GM04503 (cell line): ENCODE results near the gene FAM120AOS.
"Not testable (repeated sequence)": the region's sequence is repeated elsewhere in the genome, so short reads cannot be mapped to it uniquely, and the experiment has no call there.

Experiments used
- DNase-seq: peaks from one replicate; pipeline ENCODE4 v3.0.0-alpha.2; 2012; ENCODE audit warnings: low read depth

FAM120AOS gene

DNA sequence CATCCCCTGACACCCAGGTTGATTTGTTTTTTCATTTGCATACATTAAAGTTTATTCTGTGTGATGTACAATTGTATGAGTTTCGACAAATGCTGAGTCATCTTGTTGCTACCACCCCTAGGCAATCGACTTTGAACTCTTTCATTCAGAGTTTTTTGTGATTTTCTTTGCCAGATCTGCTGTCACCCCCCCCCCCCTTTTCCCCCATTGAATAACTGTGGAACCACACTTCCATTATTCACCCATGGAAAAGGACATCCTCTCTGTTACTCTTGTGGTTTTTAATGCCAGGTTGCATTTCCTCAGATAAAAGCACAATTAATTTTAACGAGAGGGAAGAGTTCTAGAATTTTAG lies 13.7 kb upstream of the FAM120AOS start:
- DNase-seq: no peak

DNA sequence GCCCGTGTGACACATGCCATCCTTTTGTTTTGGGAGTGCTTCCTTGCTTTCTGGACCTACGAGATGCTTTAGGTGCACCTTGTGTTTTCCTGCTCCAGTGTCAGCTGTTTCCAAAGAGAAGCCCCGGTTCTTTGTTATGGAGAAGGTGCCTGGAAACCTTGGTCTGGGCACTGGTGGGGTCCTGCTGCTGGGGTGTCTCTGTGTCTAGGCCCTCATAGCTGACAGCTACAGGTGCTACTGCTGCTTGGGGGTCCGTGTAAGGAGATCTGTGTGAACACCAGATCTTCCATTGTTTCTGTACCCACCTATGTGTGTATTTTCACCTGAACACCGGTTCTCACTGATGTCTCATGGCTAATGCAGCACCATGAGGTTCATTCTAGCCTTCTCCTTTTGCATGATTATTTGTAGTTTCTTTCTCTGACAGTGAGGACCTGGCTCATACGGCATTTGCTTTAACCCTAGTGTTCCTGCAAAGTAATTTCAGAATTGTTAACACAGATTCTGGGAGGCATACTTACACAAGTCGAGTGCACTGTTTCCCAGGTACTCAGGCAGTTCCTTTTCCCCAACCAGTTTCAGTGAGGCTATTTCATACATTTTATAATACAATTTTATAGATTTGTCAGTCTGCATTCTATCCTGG lies 13.2 kb upstream of the FAM120AOS start:
- no peak for DNase-seq

DNA sequence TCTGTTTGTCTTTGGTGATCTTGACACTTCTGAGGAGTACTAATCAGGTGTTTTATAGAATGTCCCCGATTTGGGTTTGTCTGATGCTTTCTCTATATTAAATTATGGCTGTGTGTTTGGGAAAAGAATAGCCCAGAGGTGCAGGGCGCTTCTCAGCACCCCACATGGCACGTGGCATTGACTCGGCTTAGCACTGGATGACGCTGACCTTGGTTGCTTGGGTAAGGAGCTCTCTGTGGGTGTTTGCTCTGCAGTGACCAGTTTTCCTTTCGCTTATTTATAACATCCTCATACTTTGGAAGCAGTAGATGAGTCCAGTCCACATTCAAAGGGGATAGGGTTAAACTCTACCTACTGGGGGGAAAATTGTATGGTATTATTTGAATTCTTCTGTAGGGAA lies 12.5 kb upstream of the FAM120AOS start:
- no peak for DNase-seq

DNA sequence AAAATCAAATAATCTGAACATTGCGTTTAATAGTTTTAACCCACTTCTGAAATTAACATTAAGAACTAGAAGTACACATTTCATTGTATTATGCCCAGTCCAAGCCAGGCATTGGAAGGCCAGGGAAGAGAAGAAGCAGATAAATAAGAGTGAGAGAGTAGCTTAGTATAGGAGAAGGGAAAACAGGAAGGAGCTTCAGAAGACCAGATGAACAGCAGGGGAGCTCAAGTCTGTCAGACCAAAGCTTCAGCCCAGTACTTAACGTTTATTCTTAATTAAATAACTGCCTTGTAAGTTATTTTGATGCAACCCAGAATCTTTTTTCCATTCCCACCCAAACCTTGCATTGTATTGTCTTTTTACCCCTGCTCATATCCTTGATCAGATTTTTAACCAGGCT lies 11.5 kb upstream of the FAM120AOS start:
- no peak for DNase-seq

DNA sequence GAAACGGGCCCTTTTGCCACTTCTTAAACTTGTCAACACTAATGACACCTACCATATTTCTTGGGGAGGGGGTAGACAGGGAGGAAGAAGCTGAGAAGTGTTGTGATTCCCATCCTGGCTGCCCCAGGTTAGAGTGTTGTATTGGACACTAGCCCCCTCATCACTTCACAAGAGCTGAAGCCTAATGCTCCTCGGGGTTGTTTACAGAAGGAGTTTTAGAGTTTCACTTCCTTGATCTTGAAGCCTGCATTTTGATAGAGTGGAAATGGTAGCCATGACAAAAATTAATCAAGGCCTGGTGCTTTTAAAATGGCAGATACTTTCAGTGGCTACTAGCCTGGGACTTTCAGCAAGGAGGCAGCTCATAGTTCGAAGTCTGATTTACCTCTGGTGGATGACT lies 11.0 kb upstream of the FAM120AOS start:
- DNase-seq: no peak

DNA sequence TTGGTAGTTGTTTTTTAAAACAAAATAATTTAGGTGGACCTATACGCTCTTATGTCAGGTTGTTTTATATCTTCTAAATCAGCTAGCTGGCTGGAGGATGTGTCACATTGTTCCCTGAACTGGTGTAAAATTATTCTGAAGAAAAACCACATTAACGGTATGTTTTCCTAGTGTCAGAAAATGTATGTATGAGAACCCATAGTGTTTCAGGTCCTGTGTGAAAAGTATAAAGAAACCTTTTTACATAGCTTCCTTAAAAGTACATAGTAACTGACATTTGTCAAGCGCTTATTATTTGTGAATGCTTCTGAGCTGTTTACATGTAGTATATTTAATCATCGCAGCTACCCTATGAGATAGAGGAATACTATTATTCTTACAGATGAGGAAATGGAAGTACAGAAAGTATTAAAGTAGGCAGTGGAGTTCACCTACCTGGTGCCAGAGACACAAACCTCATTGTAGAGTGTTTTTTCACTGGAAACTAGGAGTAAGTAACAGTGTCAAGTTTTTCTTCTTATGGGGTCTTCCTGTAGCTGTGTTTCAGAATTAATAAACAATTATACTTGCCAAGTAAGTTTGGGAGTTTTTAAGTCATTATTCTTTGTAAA lies 10.4 kb upstream of the FAM120AOS start:
- no peak for DNase-seq

DNA sequence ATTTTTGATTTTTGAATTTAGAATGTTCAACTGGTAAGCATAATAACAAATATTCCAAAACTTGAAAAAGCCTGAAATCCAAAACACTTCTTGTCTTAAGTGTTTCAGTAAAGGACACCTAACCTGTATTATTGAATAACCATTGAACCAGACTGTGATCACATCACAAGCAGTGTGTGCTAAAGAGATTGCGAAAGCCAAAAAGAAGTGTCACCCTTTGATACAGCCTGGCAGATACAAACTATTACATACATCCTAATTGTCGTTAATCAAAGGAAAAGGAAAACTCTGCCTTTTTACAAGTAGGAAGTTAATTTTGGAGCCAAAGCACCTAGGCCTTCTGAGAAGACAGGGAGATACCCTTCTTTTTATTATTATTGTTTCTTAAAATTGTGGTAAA lies 8.4 kb upstream of the FAM120AOS start:
- DNase-seq: no peak

DNA sequence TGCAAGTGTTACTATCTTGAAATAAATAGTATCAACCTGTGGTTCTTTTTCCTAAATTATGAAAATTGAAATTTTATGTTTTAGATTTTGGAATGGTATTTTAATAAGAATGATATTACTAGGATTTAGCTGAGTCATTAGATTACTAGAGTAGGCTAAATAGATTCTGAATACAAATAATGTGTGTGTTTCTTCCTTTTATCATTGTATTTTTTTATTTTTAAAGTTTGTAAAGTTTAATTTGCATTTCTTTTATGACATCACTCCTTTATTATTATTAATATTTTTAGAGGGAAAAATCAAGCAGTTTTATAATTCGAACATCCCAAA lies 8.0 kb upstream of the FAM120AOS start:
- no peak for DNase-seq

DNA sequence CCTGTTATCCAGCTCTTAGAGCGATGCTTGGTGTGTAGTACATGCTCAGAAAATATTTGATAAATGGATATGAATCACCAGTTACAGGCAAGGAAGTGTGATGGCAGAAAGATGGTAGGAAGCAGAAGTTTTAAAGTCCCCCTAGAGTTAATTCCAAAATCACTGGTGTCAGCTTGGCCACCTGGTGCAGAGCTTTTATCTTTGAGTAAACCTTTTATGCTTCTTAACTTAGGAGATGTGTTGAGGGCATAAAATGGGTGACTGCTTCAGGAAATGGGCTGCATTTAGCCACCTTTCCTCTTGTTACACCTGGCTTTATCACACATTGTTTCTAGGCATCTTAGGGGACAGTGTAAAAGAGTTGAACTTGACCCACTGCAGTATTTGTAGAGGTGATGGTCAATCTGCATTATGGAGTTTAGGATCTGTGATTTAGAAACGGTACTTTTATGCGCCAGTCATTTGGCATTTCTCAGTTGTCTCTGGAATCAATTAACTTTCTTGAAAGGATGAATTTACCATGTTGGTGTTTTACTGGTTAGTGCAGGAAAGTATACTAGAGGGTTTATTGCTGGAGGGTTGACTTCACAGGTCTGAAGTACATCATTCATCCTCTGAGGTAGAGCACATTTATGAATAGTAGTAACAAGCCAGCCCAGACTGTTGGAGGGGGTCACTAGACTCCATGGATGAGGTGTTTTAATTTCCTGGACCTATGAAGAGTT lies 7.5 kb upstream of the FAM120AOS start:
- no peak for DNase-seq

DNA sequence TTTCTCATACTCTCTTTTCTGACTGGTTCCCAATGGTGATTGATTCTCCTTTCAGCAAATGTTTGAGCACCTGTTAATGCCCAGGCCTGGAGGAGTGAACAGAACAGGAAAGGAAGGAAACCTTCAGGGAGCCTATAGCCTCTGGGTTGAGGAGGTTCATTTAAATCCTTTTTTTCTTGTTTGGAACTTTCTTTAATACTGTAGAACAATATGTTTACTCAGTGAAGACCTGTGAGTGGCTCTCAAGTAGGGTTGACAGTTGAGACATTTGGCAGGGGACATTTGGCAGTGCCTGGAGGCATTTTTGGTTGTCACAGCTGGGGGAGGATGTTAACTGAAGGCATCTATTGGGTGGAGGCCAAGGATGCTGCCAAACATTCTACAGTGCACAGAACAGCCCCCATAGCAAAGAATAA lies 6.1 kb upstream of the FAM120AOS start:
- no peak for DNase-seq

DNA sequence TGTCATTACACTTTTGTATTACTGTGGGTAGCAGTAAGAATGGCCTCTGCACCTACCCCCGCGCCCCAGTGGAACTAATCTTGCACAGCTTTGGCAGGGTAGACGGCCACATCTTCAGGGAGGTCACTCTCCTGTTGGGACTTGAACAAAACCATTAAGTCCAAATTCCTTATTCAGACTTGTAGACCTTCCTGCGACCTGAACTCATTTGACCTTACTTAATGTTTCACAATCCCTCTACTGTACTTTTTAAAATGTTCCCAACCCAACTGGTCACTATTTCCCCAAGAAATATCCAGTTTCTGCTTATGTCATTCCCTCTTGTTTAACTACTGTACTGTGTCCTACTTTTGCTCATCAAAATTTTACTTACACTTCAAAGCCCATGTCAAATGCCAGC lies 5.3 kb upstream of the FAM120AOS start:
- no peak for DNase-seq

DNA sequence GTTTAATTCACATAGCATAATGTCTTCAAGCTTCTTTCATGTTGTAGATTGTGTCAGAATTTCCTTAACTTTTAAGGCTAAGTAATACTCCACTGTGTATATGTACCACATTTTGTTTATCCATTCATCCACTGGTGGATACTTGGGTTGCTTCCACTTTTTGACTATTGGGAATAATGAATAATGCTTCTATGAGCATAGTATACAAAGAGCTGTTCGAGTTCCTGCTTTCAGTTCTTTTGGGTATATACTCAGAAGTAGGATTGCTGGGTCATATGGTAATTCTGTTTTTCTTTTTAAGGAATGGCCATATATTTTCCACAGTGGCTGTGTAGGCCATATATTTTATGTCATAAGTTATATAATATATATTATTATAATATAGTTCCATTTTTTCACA lies 3.6 kb upstream of the FAM120AOS start:
- no peak for DNase-seq

DNA sequence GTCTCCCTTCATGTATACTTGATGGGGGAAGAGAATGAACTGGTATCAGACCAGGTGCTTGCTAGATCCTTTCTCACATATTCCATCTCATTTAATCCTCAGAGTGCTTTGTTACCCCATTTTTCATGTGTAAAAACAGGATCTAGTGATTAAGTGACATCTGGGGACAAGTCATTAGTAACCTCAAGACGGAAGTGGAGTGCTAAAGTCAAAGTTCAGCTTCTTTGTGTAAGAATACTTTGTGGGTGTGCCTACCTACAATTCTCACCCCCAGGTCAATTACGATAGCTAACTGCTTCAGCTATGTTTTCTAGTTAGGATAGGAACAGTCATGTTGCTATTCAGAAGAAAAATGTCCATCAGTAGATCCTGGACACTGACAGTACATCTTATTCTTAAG lies 3.1 kb upstream of the FAM120AOS start:
- DNase-seq: no peak

DNA sequence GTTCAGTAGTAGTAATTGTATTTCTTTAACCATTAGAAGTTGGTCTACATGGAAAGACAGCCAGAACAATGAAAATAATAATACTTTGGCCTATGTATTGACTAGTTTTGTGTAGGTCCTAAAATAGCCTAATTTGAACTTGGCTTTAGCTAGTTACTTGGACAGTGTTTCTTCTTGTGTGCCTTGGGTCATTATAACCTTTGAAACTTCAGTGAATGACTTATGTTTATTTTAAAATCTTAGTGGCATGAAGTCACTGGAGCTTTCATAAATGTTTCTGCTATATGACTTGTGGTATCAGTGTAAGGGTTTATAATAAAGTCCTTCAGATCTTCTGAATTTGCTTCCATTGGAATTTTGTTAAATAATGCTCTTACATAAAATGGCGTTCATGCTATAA lies 2.6 kb upstream of the FAM120AOS start:
- no peak for DNase-seq

DNA sequence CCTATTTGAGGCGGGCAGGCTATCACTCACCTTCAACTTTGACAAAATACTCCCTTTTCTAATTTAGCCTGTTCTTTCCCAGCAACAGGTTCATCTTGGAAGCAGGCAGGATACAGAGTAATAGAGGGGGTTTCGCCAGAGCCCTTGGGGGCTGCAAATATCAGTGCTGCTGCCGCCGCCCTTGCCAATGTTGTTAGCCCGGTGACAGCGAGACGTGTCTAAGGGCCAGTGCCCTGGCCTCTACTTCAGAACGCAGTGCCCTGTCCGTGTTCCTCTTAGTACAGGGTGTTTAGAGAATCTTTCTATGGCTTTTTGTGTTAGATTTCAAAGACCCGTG lies 703 bp downstream of the FAM120AOS start:
- DNase-seq: no peak

DNA sequence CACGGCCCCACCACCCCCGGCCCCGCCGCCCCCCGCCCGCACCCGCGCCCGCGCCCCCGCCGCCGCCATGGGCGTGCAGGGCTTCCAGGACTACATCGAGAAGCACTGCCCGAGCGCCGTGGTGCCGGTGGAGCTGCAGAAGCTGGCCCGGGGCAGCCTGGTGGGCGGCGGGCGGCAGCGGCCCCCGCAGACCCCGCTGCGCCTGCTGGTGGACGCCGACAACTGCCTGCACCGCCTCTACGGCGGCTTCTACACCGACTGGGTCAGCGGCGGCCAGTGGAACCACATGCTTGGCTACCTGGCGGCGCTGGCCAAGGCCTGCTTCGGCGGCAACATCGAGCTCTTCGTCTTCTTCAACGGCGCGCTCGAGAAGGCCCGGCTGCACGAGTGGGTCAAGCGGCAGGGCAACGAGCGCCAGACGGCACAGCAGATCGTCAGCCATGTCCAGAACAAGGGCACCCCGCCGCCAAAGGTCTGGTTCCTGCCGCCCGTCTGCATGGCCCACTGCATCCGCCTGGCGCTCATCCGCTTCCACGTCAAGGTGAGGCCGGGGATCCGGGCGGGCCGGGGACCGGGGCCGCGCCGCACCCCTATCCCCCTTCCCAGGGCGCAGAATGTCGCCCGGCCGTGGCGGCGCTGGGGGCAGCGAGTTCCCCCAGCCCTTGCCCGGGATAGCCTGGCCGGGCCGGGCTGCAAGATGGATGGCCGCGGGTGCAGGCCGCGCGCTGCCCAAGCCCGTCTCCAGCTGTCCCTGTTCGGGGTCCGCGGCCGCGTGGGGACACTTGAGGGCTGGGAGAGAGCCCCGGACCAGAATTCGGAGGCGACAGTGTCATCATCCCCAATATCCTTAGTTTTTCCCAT lies 1.3 kb downstream of the FAM120AOS start:
- no peak for DNase-seq

DNA sequence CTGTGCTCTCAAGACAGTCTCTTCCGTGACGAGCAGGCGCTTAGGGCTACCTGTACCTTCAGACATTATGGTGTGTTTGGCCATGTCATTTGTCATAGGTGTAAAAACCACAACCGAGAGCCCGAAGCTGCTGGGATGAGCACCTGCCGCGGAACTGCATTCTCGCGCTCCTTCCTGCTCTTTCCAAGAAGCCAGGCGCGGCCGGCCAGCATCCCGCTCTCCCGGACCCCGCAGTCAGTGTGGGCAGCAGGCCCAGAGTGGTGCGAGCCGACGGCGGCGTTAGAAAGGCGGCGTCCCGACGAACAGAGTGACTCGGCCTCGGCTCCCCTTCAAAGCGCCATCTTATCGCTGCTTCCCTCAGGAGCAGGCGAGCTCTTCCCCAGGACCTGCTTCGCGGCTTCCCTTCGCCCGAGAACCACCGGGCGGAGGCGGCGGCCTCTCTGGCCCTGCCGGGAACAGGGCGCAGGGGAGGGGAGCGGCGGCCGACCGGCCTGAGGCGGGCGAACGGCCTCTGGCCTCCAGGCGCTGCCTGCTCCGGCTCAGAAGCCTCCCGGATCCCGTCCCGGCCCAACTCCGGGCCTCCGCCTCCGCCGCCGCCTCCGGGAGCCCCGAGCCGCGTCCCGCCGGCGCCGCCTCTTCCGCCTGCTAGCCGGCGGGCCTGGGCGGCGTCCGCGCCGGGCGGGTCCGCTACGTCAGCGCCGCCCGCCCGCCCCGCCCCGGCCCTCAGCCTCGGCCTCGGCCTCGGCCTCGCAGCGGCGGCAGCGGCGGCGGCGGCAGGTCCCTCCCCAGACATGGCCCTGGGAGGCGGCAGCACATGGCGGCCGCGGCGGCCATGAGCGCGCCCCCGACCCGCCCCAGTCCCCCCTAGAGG lies 2.2 kb downstream of the FAM120AOS start, which contains the start of gene FAM120A:
Gene FAM120A, plus strand, starts transcription at position 741 of the 871 bp plus-strand sequence. CDS start 231 bp downstream, outside the sequence.
- DNase-seq: no peak

DNA sequence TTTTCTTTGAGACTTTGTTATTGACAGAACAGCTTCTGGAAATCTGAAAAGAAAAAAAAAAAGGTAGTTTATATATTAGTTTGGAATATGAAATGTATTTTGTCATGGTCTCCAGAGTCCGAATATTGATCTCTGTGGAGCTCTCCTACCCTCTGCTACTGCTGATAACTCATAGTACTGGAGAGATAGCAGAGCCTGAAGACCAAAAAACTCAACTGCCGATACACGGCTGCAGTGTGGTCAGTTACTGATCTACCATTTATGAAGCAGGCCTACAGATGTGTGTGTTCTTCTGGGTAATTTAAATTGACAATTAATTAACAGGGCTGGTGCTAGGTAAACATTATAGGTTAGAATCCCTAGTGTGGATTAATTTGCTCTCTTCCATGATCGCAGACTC lies 5.7 kb downstream of the FAM120AOS start:
- no peak for DNase-seq

DNA sequence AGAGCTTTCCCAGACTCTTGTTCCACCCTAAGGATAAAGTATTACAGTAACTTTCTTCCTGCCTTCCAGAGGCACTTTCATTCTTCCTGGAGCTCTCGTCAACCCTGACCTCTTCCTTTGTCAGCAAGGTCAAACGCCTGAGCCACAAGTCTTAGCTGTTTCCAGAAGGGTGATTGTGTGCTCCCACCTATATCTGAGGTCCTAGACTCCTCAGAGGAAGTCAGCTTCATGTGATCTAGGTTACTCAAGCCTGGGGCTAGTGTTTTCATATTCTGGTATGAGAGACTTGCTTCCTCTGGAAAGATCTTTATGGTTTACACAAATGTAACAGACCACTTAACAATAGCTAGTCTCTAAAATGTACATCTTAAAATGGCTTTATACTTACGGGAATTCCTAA lies 7.3 kb downstream of the FAM120AOS start:
- no peak for DNase-seq

DNA sequence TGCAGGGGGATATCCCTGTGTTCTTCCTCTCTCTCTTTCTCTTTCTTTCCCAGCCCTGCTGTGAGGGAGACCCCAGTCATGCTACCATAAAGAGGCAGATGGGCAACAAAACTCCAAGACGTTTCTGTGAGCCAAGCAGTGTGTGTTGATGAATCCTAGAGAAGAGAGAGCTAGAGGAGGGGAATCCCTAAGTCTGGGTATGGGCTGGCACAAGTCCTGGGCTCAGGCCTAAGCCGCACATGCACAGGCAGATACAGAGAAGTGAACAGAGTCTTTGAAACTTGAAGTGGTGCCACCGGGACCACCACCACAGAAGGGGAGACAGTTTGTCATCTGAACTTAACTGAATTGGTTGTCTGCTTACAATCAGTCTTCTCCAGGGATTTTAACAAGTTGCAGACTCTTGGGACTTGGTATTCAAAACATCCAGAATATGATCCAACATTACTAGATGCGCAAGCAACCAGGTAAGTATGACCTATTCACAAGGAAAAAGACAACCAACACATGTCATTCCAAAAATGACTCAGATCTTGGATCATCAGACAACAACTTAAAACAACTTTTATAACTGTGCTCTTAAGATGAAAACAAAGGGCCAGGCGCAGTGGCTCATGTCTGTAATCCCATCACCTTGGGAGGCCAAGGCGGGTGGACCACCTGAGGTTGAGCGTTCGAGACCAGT lies 12.3 kb downstream of the FAM120AOS start:
- DNase-seq: no peak

DNA sequence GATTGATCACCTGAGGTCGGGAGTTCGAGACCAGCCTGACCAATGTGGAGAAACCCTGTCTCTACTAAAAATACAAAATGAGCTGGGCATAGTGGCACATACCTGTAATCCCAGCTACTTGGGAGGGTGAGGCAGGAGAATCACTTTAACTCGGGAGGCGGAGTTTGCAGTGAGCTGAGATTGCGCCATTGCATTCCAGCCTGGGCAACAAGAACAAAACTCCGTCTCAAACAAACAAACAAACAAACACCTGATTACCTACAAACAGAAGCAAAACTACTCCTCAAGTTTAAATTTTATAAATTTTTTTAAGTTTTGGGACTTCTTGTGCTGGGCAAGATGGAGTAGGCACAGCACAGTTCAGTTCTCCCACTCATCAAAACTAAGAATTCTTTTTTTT lies 14.1 kb downstream of the FAM120AOS start:
- DNase-seq: not testable (repeated sequence)
